Fibroblast of skin of right biceps (primary cell): ENCODE results near the gene CYP1A1.
A peak's percentile ranks its signal among the peaks of the same experiment; 100 is the strongest.
"Not testable (repeated sequence)": the region's sequence is repeated elsewhere in the genome, so short reads cannot be mapped to it uniquely, and the experiment has no call there.

Source experiments
- DNase-seq: peaks from one replicate; pipeline ENCODE4 v3.0.0-alpha.2; 2013

Gene CYP1A1

GRCh38 chr15:74725225-74725774 is at the start of gene CYP1A1:
TSS of gene CYP1A1 (minus strand) at chr15:74725528. CDS start at chr15:74723097, 2,431 bp downstream.
- DNase-seq = no peak

GRCh38 chr15:74773731-74774252 is 48.5 kb upstream of the CYP1A1 start:
- no peak for DNase-seq

- no peak for DNase-seq
Measured at GRCh38 chr15:74773329-74773728, 48.0 kb upstream of the CYP1A1 start.

- no peak for DNase-seq
Measured at GRCh38 chr15:74770211-74770903, 45.0 kb upstream of the CYP1A1 start.

GRCh38 chr15:74769463-74770025 is 44.2 kb upstream of the CYP1A1 start:
- DNase-seq = no peak

GRCh38 chr15:74768771-74769342 is 43.5 kb upstream of the CYP1A1 start:
- DNase-seq = peak; percentile 51

- DNase-seq = peak; percentile 10
Measured at GRCh38 chr15:74768099-74768770, 42.9 kb upstream of the CYP1A1 start.

GRCh38 chr15:74767167-74768098 is 42.1 kb upstream of the CYP1A1 start:
- no peak for DNase-seq

- no peak for DNase-seq
Measured at GRCh38 chr15:74763416-74763815, 38.1 kb upstream of the CYP1A1 start.

GRCh38 chr15:74762791-74763150 is 37.4 kb upstream of the CYP1A1 start:
- no peak for DNase-seq

- DNase-seq = no peak
Measured at GRCh38 chr15:74758736-74759135, 33.4 kb upstream of the CYP1A1 start.

GRCh38 chr15:74754593-74755215 is 29.4 kb upstream of the CYP1A1 start:
- DNase-seq = no peak

- peak; percentile 61 for DNase-seq
Measured at GRCh38 chr15:74752531-74752930, 27.2 kb upstream of the CYP1A1 start.

- no peak for DNase-seq
Measured at GRCh38 chr15:74752011-74752410, 26.7 kb upstream of the CYP1A1 start.

GRCh38 chr15:74750751-74751150 is 25.4 kb upstream of the CYP1A1 start:
- no peak for DNase-seq

- no peak for DNase-seq
Measured at GRCh38 chr15:74749832-74750231, 24.5 kb upstream of the CYP1A1 start.

GRCh38 chr15:74748322-74748946 is 23.1 kb upstream of the CYP1A1 start, which contains the start of gene CYP1A2:
TSS of gene CYP1A2 (plus strand) at chr15:74748845. CDS start at chr15:74749739, 894 bp downstream.
- no peak for DNase-seq

- DNase-seq = no peak
Measured at GRCh38 chr15:74746389-74746788, 21.1 kb upstream of the CYP1A1 start.

- no peak for DNase-seq
Measured at GRCh38 chr15:74742422-74742821, 17.1 kb upstream of the CYP1A1 start.

GRCh38 chr15:74738239-74738638 is 12.9 kb upstream of the CYP1A1 start:
- DNase-seq = not testable (repeated sequence)

GRCh38 chr15:74735305-74735704 is 10.0 kb upstream of the CYP1A1 start:
- DNase-seq = no peak
